ENCODE results near the gene PGAP2.
A peak's percentile ranks its signal among the peaks of the same experiment; 100 is the strongest.

The PGAP2 gene

GRCh38 chr11:3853545-3853842 lies 45.1 kb downstream of the PGAP2 start (continued):
- TF ChIP-seq ZBTB44 (tag by site-specific recombination; IDR thresholded peaks at IDR 0.05): no peak
- no peak for TF ChIP-seq ELK4 (IDR thresholded peaks at IDR 0.05; ENCODE audit: borderline replicate concordance, low read depth, low read length)
- no peak for TF ChIP-seq ZNF157 (tag by site-specific recombination; IDR thresholded peaks at IDR 0.05)
- TF ChIP-seq ZNF132 (tag by site-specific recombination; IDR thresholded peaks at IDR 0.05; ENCODE audit: borderline replicate concordance): no peak
- no peak for TF ChIP-seq ZNF121 (tag by site-specific recombination; IDR thresholded peaks at IDR 0.05)

GRCh38 chr11:3853899-3854659 lies 45.7 kb downstream of the PGAP2 start:
- ChIA-PET POLR2A (interaction anchor here (0.6 to 2.6 kb wide), 9 partner anchors 11 to 219 kb away, joined by 3 to 45 read pairs (median 4); partner anchors contain the start of gene RHOG), CTCF (interaction anchor here (0.6 to 19.6 kb wide), 48 partner anchors 8 to 245 kb away, joined by 3 to 589 read pairs (median 5); partner anchors contain the start of genes RHOG and RRM1)
- no peaks in the 10 kb centered on the region for H3K4me1 ChIP-seq (ENCODE audit: control insufficient read depth, insufficient read depth, low read length)
- H3K36me3 ChIP-seq (ENCODE audit: control insufficient read depth in 2 of 2, insufficient read depth in 1 of 2, low read length in 2 of 2): no peaks in the 10 kb centered on the region
- TF ChIP-seq ZNF184 (tag by site-specific recombination; IDR thresholded peaks at IDR 0.05) (no peak), OSR2 (tag by site-specific recombination; IDR thresholded peaks at IDR 0.05) (no peak), ZNF211 (tag by site-specific recombination; IDR thresholded peaks at IDR 0.05; ENCODE audit: low read depth) (no peak), ZNF660 (tag by site-specific recombination; IDR thresholded peaks at IDR 0.05) (no peak), ZBTB7A (tag by site-specific recombination; IDR thresholded peaks at IDR 0.05; ENCODE audit: low read depth) (no peak), ZNF140 (tag by site-specific recombination; IDR thresholded peaks at IDR 0.05) (no peak), ZXDB (tag by site-specific recombination; IDR thresholded peaks at IDR 0.05) (no peak), ZNF629 (tag by site-specific recombination; IDR thresholded peaks at IDR 0.05) (no peak), MZF1 (tag by site-specific recombination; IDR thresholded peaks at IDR 0.05; ENCODE audit: borderline replicate concordance) (no peak), KLF9 (tag by site-specific recombination; IDR thresholded peaks at IDR 0.05; ENCODE audit: low read depth) (no peak), ZNF792 (tag by site-specific recombination; IDR thresholded peaks at IDR 0.05) (no peak), ZSCAN23 (tag by site-specific recombination; IDR thresholded peaks at IDR 0.05) (no peak), KLF7 (tag by site-specific recombination; IDR thresholded peaks at IDR 0.05; ENCODE audit: borderline replicate concordance) (no peak)
- H3K4me3 ChIP-seq (ENCODE audit: low read depth, low read length): no peak overlapping the region
- H3K9me3 ChIP-seq (ENCODE audit: control insufficient read depth, insufficient read depth, low read depth, low read length): no peaks in the 10 kb centered on the region
- no peak overlapping the region; the same call in 1 of the 2 replicates for H3K27ac ChIP-seq (ENCODE audit: extremely low read depth, low read depth, low read length)

- Histone ChIP-seq H3K27ac (ENCODE audit: extremely low read depth, low read depth, low read length) (peak overlapping the region; percentile 1; the same call in 1 of the 2 replicates), H3K36me3 (ENCODE audit: control insufficient read depth in 2 of 2, insufficient read depth in 1 of 2, low read length in 2 of 2) (no peaks in the 10 kb centered on the region), H3K9me3 (ENCODE audit: control insufficient read depth, insufficient read depth, low read depth, low read length) (no peaks in the 10 kb centered on the region), H3K4me1 (ENCODE audit: control insufficient read depth, insufficient read depth, low read length) (no peaks in the 10 kb centered on the region), H3K4me3 (ENCODE audit: low read depth, low read length) (no peak overlapping the region; the same call in 1 of the 2 replicates)
- ChIA-PET CTCF (interaction anchor here (0.6 to 19.6 kb wide), 54 partner anchors 9 to 244 kb away, joined by 3 to 589 read pairs (median 5); partner anchors contain the start of genes PGAP2, RHOG and RRM1), POLR2A (interaction anchor here (0.5 to 2.6 kb wide), 17 partner anchors 11 to 242 kb away, joined by 3 to 45 read pairs (median 4); partner anchors contain the start of genes PGAP2 and RHOG)
- TF ChIP-seq ZNF335 (tag by site-specific recombination; conservative IDR thresholded peaks at IDR 0.05) (peak; percentile 58; the same call in 1 of the 2 replicates), ZNF214 (tag by site-specific recombination; IDR thresholded peaks at IDR 0.05; ENCODE audit: borderline replicate concordance) (no peak), KLF9 (tag by site-specific recombination; IDR thresholded peaks at IDR 0.05; ENCODE audit: low read depth) (0 out of 2 replicates have a peak, but pooled peaks have one; percentile 53), PRDM10 (tag by site-specific recombination; IDR thresholded peaks at IDR 0.05) (peak; percentile 99), ZNF302 (tag by site-specific recombination; IDR thresholded peaks at IDR 0.05; ENCODE audit: low read depth) (no peak), ZNF692 (tag by site-specific recombination; IDR thresholded peaks at IDR 0.05) (peak; percentile 18; the same call in 1 of the 2 replicates)
Observed at GRCh38 chr11:3854660-3854976, 46.3 kb downstream of the PGAP2 start.
